Tibial nerve (tissue), 4 donors: Measurements from ENCODE around the gene HACL1.
"Not testable (repeated sequence)": the region's sequence is repeated elsewhere in the genome, so short reads cannot be mapped to it uniquely, and the experiment has no call there.

Source experiments
- CTCF ChIP-seq, 5 experiments: fragments of 200-600 bp in 3 of 5; fragments of 450-650 bp in 2 of 5; sonication (generic) in 3 of 5; IDR thresholded peaks; one replicate each; pipeline ENCODE4 v1.5.1; 2016 to 2019; ENCODE audit warnings: antibody characterized with exemption in 5 of 5, mild to moderate bottlenecking in 3 of 5, moderate library complexity in 2 of 5
- EP300 ChIP-seq, 2 donors: sonication (generic); formaldehyde crosslinking; IDR thresholded peaks; one replicate each; pipeline ENCODE4 v1.6.1; 2017; ENCODE audit warnings: antibody characterized with exemption in 2 of 2, mild to moderate bottlenecking in 1 of 2

- not testable (repeated sequence) for TF ChIP-seq CTCF, EP300 (IDR thresholded peaks at IDR 0.05)
Measured at GRCh38 chr3:15532614-15533013, 68.8 kb downstream of the HACL1 start.
